Gastroesophageal sphincter (tissue), 3 donors: ENCODE results near the gene SMIM27.

Source experiments
- CTCF ChIP-seq, 4 experiments: fragments of 200-600 bp in 2 of 4; fragments of 450-650 bp in 2 of 4; sonication (generic) in 1 of 4; IDR thresholded peaks; one replicate each; pipeline ENCODE4 v1.5.1; 2017 to 2019; ENCODE audit warnings: antibody characterized with exemption in 4 of 4, mild to moderate bottlenecking in 2 of 4, moderate library complexity in 2 of 4
- POLR2A ChIP-seq, 2 donors: fragments of 450-650 bp; IDR thresholded peaks; one replicate each; pipeline ENCODE4 v1.6.1; 2017; ENCODE audit warnings: antibody characterized with exemption in 2 of 2, mild to moderate bottlenecking in 2 of 2, moderate library complexity in 1 of 2

- TF ChIP-seq CTCF (IDR thresholded peaks at IDR 0.05) (peak in 3 of 4 experiments; percentile 5 to 31 (median 13)), POLR2A (IDR thresholded peaks at IDR 0.05) (no peak)
Observed at GRCh38 chr9:32589083-32589723, 37.1 kb downstream of the SMIM27 start.
